ENCODE measurements around the gene PGBD5.
A peak's percentile ranks its signal among the peaks of the same experiment; 100 is the strongest.
"Not testable (repeated sequence)": the region's sequence is repeated elsewhere in the genome, so short reads cannot be mapped to it uniquely, and the experiment has no call there.

PGBD5 gene

GRCh38 chr1:230425252-230426091 is 660 bp downstream of the PGBD5 start:
- peak in 1 of 2 experiments; percentile 26 for DNase-seq

DNA sequence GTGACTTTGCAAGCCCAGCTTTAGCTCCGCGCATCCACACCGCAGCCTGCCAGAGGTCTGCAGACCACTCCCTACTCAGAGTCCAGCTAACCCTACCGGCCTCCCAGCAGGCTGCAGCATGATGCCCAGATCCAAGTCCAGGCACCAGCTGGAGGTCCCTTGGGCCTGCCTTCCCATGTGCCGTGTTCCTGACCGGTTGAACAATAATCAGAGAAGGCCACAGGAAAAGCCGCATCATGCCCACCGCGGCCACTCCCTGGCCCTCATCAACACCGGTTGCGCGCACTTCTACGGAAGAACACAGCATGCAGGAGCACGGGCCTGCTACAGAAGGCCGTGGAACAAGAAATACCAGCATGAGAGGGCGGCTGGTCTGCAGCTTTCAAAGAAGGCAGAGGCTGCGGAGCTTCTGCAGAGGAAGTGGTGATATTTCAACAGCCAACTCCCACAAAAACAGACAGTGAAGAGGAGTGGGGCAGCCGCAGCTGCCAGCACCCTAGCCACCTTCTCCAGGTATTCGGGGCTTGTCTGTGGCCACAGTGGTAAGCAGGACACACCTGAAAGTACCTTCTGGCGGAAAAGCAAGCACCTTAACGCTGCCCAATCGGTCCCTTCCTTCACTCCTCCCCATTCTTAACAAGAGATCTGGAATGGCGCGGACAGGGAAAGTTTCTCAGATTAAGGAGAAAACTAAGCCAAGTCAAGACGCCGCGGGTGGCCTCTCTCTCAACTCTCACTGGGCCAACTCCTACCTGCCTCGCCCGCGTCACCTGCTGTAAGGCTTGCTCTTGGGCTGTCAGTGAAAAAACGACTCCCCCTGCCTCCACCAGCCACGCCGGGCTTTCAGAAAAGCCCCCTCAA is 1.5 kb downstream of the PGBD5 start:
- no peak for DNase-seq

- no peak for DNase-seq
Measured at GRCh38 chr1:230423951-230424350, 2.2 kb downstream of the PGBD5 start.

DNA sequence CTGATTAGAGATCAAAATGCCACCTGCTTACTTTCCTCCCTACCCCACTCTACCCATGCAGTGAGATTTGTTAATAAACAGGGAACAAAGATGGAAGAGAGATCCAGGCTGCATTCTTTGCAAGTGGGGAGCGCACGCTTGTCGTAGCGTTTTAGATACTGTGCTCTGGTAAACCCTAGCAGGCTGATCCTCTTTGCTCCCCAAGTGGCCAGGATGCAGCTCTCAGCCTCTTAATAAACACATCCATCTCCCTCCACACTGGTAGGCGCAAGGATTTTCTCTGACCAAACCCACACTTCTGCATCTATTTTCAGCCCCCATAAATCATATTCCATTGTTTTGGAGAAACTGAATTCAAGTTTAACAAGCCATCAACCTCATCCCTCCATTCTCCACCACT is 2.9 kb downstream of the PGBD5 start:
- no peak for DNase-seq

DNA sequence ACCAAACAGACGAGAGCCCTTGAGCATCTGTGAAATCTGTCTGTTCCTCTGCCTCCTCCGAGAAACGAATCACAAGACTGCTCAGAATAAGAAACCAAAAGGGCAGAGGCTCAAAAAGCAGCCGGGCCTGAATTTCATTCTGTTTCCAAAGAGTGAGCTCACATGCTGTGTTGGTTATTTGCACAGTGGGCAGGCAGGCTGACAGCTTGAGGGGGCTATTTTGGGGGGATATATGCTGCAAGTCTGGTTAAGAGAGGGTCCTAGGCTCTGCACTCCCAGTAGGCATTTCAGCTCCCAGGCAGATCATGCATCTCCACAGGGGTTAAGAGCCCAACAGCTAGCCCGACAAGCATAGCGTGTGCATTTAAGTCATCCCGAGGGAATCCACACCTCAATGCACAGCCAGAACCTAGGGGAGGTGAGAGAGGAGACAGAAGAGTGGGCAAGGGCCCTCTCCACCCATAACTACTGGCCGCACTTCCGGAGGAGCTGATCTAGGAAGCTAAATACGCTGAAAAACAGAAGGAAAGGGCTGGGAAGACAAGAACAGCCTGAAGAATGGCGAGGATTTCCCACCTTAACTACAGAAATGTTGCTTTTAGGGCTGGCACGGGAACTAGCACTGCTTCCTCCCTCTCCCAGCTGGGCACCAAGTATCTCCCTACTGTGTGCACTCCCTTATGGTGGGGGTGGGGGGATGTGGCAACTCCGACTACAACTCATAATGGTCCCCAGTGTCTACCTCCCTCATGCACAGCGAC is 3.7 kb downstream of the PGBD5 start:
- no peak for DNase-seq

DNA sequence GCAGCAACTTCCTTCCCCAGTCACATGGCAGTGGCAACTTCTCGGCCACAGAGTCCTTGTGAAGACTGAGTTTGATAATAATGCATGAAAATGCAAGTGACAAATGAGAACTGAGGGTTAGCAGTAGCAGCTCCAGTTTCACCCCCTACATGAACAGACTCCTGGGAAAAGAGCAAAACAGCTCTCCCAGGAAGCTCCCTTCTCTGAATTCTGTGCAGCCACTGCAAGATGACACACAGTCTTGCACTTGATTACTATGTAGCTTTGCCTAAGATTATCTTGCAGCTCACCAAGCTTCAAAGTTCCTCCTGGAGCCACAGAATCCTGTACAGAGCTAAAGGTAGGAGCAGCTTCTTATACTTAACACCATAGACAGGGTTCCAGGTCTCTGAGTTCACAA is 4.7 kb downstream of the PGBD5 start:
- DNase-seq = no peak

- not testable (repeated sequence) for DNase-seq
Measured at GRCh38 chr1:230420372-230420771, 5.8 kb downstream of the PGBD5 start.

GRCh38 chr1:230416430-230416829 is 9.7 kb downstream of the PGBD5 start:
- DNase-seq = no peak

- DNase-seq = no peak
Measured at GRCh38 chr1:230415405-230416132, 10.6 kb downstream of the PGBD5 start.

DNA sequence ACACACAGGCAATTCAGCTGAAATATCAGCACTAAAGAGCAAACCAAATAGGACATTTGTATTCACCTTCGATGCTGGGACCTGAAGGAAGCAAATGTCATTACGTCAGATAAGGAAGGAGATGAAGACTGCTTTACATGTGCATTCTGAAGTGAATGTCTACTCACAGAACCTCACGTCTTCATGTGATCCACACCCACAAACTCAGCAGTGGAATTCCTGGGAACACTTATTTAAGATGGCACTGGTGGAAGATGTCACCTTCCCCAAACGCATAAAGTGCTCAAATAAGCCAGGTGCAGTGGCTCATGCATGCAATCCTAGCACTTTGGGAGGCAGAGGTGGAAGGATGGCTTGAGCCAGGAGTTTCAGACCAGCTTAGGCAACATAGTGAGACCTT is 11.4 kb downstream of the PGBD5 start:
- no peak for DNase-seq

DNA sequence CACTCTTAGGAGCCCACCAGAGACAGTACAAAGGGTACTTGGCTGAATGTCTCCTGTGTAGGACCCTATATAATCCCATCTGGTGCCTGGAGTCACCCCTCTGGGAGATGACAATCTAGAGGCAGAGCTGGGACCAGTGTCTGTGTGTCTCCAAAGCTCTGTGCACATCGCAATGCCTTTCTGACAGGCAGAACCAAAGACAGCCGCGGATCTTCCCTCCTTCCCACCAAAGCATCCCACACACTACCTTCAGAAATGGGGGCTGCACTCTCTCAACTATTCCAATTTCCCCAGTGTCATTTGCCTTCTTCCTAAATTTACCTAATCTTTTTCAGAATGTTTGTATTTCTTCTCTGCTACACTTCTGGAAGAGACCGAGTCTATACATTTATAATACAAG is 12.0 kb downstream of the PGBD5 start:
- no peak for DNase-seq

- no peak for DNase-seq
Measured at GRCh38 chr1:230413061-230413460, 13.1 kb downstream of the PGBD5 start.

GRCh38 chr1:230408971-230409370 is 17.2 kb downstream of the PGBD5 start:
- DNase-seq = no peak

GRCh38 chr1:230407351-230407750 is 18.8 kb downstream of the PGBD5 start:
- no peak for DNase-seq

- DNase-seq = not testable (repeated sequence)
Measured at GRCh38 chr1:230406727-230407126, 19.4 kb downstream of the PGBD5 start.

DNA sequence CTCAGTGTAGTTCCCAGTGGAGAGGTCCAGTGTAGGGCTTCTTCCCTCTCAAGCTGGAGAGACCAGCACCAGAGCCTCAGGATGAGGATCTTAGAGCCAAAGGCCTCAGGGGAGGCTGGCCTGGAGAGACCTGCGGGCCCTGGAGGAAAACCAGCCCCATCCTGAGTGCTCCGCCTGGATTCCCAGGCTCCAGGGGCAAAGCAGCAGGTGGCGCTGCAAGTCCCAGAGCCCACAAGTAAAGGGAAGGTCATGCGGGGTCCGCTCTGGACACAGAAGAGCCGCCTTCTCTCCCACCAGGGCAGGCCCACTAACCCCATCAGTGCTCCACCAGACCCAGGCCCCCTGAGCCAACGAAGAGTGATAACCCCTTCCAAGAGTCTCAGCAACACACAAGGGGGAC is 22.7 kb downstream of the PGBD5 start:
- no peak for DNase-seq

GRCh38 chr1:230401763-230402294 is 24.3 kb downstream of the PGBD5 start:
- DNase-seq = no peak

DNA sequence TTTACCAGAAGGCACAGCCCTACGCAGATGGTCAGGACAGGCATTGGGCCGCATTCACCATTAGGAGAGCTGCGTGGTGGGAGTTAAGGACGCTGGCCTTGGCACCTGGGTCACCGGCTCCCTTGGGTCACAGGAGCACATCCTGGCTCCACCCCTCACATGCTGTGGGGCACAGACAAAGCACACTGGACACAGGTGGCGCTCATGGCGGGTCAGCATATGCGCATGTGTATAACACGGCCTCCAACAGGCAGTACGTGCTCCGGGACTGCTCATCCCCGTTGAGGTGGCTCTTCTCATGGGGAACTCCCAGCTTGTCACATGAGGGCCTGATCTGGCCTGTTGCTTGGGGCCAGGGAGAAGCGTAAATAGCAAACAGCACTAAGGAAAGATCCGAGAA is 25.0 kb downstream of the PGBD5 start:
- DNase-seq = no peak

DNA sequence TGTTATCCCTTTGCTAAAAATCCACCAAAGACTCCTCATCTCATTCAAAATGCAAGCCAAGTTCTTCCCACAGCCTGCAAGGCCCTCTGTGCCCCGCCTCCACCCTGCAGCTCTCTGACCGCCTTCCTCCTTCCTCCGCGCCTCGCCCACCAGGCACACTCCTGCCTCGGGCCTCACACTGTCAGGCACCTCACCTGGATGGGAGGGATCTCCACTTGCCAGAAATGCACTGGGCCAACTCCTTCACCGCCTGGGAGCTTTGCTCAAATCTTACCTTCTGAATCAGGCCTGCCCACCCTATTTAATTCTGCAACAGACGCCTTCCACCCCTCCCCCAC is 26.2 kb downstream of the PGBD5 start:
- no peak for DNase-seq

DNA sequence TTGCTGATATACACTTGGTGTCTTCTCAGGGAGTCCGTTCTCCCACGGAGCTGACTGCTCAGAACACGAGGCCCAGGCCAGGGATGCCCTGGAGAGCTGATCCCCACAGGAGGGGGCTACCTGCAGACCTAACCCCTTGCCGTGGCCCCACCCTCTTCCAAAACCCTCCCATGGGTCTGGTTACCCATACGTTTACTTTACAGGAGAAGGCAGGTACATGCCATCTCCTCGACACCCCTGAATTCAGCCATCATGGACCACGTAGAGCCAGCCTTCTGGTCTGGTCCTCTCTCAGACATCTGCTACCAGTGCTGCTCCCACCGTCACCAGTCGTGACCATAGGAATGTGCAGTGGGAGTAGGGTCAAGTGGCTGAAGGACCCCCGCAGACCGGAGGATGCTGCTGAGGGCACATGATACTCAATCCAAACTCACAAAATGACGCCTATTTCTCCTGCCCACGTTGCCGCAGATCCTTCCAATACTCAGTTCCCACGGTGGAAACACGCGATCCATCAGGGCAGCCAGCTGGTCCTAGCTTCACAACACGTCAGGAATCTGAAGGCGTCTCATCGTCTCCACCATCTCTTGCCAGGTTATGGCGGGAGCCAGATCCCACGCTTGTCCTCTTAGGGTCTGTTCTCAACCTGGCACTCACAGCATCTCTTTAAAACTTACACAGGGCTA is 26.7 kb downstream of the PGBD5 start:
- no peak for DNase-seq

GRCh38 chr1:230398856-230399255 is 27.3 kb downstream of the PGBD5 start:
- no peak for DNase-seq

GRCh38 chr1:230396966-230397365 is 29.2 kb downstream of the PGBD5 start:
- no peak for DNase-seq
